Measurements from ENCODE around the gene PDE11A.

PDE11A gene

DNA sequence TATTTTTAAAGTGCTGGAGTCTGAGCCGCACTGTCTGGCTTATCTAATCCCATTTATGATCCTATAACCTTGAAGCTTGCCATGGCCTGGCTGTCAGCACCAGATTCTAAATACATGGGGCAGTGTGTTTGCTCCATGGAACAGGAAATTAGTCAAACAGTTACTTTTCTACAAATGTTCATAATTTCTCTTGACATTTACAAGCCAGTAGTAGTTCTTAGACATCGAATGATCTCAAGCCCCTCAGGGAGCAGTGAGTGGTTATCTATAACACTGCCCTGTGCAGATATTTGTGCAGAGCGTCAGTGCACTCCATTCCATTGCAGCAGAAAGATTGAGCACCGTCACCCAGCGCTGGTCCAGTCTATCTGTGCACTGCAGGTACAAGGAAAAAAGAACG lies 474.8 kb downstream of the PDE11A start:
- no peak for DNase-seq (ENCODE audit: low spot score)

- DNase-seq (ENCODE audit: low spot score), result no peak
Measured at GRCh38 chr2:177596866-177597265, 475.7 kb downstream of the PDE11A start.

DNA sequence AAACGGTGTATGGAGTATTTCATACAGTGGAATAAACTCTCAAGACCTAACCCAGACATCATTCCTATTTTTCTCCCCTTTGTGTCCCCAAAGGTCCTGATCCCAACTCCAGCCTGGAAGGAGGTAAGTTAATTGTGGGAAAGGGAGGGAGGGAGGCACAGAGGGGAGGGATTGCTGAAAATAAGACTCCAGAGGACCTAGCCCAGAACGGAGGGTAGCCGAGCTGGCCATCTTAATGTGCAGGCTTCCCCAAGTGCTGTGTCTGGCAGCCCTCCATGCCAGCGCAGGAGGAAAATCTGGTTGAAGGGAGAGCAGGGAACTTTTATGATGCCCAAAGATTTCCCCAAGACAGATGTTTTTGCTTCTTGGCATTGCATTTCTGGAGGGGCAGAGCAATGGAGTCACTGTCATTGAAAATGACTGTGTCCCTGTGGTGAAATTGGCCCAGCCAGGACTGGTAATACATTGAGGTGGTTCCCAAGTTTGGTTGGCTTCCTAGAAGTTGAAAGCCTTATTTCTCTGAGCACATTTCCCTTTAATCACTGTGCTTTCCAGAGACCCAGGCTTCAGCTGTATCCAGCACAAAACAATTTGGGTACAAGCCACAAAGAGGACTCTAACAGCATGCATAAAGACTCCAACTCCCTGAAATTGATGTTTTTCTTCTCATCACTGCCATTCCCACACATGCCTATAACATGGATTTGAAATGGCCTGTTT lies 477.3 kb downstream of the PDE11A start:
- no peak for DNase-seq (ENCODE audit: low spot score)

- no peak for DNase-seq (ENCODE audit: low spot score)
Measured at GRCh38 chr2:177593402-177593801, 479.2 kb downstream of the PDE11A start.

DNA sequence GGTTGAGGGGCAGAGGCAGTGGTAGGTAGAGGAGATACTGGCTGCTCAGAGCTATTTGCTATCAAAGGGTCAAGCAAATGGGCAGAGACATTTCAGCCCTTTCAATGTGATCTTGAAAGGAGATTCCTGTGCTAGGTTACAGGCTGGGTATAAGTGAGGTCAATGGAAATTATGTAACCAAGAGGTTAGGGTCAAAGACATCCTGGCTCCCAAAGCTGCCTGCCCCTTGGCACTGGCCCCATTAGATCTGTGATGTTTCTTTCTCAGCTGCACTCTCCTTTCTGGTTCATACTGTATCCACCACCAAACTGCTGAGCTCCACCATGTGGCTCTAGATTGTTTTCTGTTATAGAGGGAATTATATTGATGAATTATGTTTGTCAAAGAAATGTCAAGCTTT lies 479.6 kb downstream of the PDE11A start:
- no peak for DNase-seq (ENCODE audit: low spot score)

- DNase-seq (ENCODE audit: low spot score), result no peak
Measured at GRCh38 chr2:177592397-177592796, 480.2 kb downstream of the PDE11A start.

DNA sequence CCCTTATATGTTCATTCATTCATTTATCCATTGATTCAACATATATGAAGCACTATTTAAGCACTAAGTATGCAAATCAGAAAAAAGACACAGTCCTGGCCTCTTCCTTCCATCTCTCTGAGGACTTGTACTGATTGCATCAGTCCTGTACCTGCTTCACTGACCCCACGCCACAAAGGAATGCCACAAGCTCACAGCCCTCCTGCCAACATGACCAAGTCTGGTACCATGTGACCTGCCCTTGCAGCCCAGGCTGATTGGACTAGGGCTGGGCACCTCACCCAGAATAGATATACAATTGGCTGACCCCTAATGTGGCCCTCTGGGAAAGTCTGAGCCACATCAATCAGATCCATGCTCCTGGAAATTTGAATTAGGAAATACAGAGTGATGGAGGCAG lies 483.4 kb downstream of the PDE11A start:
- DNase-seq (ENCODE audit: low spot score), result no peak

DNA sequence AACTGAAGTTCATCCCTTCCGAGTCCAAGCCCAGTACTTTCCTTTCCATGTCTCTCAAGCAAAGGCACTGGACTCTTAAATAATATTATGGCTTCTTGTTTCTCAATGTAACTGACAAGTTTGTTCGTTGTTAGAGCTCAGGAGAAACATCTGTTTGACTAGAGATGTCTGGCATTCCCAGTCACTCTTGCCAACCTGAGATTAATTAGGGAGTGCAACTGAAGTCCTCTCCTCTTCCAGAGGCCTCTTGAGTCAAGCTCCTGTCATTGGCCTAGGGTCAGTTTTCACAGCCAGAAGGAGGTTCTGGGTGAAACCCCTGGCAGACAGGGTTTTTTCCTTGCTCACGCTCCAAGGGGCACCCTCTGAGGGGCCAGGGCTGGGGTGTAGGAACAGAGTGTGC lies 483.9 kb downstream of the PDE11A start:
- DNase-seq (ENCODE audit: low spot score), result no peak

GRCh38 chr2:177587371-177587770 lies 485.2 kb downstream of the PDE11A start:
- DNase-seq (ENCODE audit: low spot score), result no peak

- no peak for DNase-seq (ENCODE audit: low spot score)
Measured at GRCh38 chr2:177586154-177586553, 486.4 kb downstream of the PDE11A start.

DNA sequence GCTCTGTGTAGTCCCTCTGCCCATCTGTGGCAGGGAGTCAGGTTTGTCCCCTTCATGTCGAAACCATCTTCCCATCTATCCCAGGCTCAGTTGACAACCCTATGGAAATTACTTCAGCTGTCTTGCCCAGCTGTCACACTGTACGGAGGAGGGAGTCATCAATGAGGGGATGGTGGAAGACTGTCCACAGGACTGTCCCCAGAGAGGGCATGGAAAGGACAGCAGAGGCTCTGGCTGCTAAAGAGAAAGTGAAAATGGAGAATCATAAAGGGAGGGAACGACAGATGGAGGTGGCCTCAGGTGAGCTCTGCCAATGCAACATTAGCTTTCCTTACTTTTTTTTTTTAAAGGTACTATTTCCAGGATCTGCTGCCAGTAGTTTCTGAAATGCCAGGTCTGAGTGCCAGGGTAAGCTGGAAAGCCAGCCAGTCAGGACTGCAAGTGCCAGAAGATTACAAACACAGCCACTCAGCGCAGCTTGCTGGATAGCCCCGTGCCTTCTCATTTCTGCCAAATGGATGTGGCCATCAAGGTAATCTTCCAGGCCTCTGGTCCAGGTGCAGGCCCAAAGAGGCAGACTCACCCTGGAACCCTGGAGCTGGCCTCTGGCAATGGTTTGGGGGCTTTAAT lies 487.2 kb downstream of the PDE11A start:
- DNase-seq (ENCODE audit: low spot score), result no peak

GRCh38 chr2:177584030-177584692 lies 488.4 kb downstream of the PDE11A start:
- DNase-seq (ENCODE audit: low spot score), result no peak

DNA sequence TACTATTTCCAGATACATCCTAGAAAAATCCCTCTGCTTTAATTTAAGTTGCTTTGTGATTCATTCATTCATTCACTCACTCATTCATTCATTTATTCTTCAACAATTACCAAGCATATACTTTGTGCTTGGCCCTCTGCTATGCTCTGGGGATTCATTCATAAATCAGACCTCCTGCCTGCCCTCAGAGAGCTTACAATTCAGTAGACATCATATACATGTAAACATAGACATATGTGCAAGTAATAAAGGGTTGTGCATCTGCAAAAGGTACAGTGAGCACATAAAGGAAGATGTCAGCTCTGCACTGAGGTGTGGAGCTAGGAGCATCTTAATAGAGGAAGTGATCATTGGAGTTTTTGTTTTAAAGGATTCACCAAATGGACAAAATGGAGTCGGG lies 490.6 kb downstream of the PDE11A start:
- DNase-seq (ENCODE audit: low spot score), result no peak

GRCh38 chr2:177579486-177580036 lies 493.0 kb downstream of the PDE11A start:
- DNase-seq (ENCODE audit: low spot score), result no peak

DNA sequence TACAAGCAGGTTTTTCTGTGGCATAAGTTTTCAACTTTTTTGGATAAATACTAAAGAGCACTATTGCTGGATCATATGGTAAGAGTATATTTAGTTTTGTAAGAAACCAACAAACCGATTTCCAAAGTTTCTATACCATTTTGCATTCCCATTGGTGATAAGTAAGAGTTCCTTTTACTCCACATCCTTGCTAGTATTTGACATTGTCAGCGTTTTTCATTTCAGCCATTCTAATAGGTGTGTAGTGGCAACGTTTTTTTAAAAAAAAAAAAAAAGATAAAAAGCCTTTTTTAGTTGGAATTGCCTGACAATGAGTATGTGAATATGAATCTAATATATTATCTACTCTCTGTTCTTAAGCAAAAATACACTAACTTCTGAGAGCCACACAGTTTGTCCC lies 494.1 kb downstream of the PDE11A start:
- no peak for DNase-seq (ENCODE audit: low spot score)

DNA sequence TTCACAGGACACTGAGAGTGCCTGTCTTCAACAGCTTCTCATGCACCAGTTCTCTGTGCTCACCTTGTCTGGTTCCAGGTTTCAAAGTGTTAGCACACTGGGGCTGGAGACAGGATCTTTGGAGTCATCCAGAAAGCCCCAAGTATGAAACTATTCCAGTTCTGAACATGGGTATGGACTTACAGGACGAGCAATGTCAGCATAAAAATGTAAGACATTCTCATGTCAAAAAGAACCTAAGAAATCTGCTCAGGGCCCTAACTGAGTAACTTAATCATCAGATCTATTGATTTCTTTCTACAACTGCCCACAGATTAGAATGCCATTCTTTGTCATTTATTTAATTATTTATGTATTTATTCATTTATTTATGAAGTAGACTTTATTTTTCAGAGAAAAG lies 495.5 kb downstream of the PDE11A start:
- no peak for DNase-seq (ENCODE audit: low spot score)

DNA sequence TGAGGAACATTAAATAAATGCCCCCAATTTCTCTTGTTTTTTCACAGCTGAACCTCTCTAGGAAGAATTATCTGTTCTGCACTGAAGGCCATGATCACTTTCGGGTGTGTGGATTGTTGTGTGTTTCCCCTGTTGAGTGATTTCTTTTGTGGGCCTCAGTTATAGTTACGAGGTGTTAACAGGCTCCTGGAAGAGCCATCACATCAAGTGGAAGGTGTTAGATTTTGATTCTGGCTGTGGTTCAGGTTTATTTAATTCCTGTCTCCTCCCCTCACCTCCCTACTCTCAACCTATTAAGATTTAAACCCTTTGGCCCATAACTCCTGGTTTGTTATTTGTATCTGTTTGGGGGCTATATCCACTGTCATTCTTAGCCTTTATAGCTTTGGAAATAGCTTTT lies 497.2 kb downstream of the PDE11A start:
- no peak for DNase-seq (ENCODE audit: low spot score)

DNA sequence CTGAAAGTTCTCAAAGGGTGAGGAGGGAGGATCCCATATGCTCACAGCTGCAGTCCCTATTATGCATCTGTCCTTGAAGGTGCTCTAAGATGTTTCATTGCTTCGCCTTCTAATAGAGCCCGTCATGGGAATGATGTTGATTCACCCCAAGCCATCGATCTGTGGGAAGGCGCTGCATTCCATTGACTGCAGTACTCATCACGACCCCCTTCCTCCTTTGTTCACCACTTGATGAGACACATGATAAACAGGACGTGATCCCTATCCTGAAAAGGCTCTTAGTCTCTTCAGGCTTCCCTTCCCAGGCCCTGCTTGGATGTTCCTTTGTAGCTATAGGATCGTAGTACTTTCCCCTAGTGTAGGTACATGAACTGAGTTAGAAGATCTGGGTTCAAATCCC lies 498.2 kb downstream of the PDE11A start:
- DNase-seq (ENCODE audit: low spot score), result no peak
